HFFc6 (cell line): ENCODE results near the gene FAM13A. TPM values are rescaled to one million over a fixed set of nuclear protein-coding genes. Genes with fewer than 3 reads are reported as not detected.
A peak's percentile ranks its signal among the peaks of the same experiment; 100 is the strongest.
"Not testable (repeated sequence)": the region's sequence is repeated elsewhere in the genome, so short reads cannot be mapped to it uniquely, and the experiment has no call there.

Experiments
- DNase-seq: peaks from one replicate; pipeline ENCODE4 v3.0.0-alpha.2; 2018
- H3K27ac Mint-ChIP-seq: 2 replicates; pipeline ENCODE4 v1.8.0; 2020; ENCODE audit warnings: mild to moderate bottlenecking, mixed read lengths
- H3K27me3 Mint-ChIP-seq: 2 replicates; pipeline ENCODE4 v1.8.0; 2021; ENCODE audit warnings: mild to moderate bottlenecking, moderate library complexity, mixed read lengths; ENCODE audit not compliant: insufficient read depth
- H3K36me3 Mint-ChIP-seq: 2 replicates; pipeline ENCODE4 v1.8.0; 2021; ENCODE audit warnings: low read depth, mixed read lengths
- H3K4me1 Mint-ChIP-seq: 2 replicates; pipeline ENCODE4 v1.8.0; 2020; ENCODE audit warnings: low read depth, mixed read lengths
- H3K4me3 Mint-ChIP-seq: 2 replicates; pipeline ENCODE4 v1.8.0; 2020; ENCODE audit warnings: mild to moderate bottlenecking, moderate library complexity, mixed read lengths
- H3K9me3 Mint-ChIP-seq: 2 replicates; pipeline ENCODE4 v1.8.0; 2020; ENCODE audit warnings: mild to moderate bottlenecking, mixed read lengths
- CTCF ChIP-seq: fragments of 200-600 bp; sonication (generic); IDR thresholded peaks from 2 replicates; pipeline ENCODE4 v1.5.0; 2021; ENCODE audit warnings: antibody characterized with exemption, mild to moderate bottlenecking
- total RNA-seq, 6 experiments: library from RNA; stranded (reverse); fragmentation: NEBNext Ultra II Directional; extraction: Animal tissue kit (Norgen Biotek cat#: 25700); gene quantifications; 2 replicates in 1 of 6; 3 replicates in 5 of 6; pipeline ENCODE4 v1.2.3, GENCODE V29; 2021

Gene FAM13A
- total RNA-seq, 6 experiments from 2014 or later, result 8.0 to 11.2 (median 9.7) TPM

- H3K9me3 Mint-ChIP-seq, result peaks cover 26% of the 10 kb centered on the region
- peak; percentile 61 for DNase-seq
- H3K27ac Mint-ChIP-seq, result peak overlapping the region; percentile 62
- H3K4me1 Mint-ChIP-seq, result peaks cover 39% of the 10 kb centered on the region
- H3K27me3 Mint-ChIP-seq, result no peaks in the 10 kb centered on the region; the same call in 1 of the 2 replicates
- H3K36me3 Mint-ChIP-seq, result peaks cover 42% of the 10 kb centered on the region
- peak overlapping the region; percentile 31; the same call in 1 of the 2 replicates for H3K4me3 Mint-ChIP-seq
- no peak for TF ChIP-seq CTCF
Observed at GRCh38 chr4:88900432-88900831, 156.6 kb downstream of the FAM13A start.

GRCh38 chr4:88897752-88898151 lies 159.2 kb downstream of the FAM13A start:
- no peak overlapping the region for H3K4me3 Mint-ChIP-seq
- DNase-seq, result no peak
- no peak overlapping the region for H3K27ac Mint-ChIP-seq
- H3K27me3 Mint-ChIP-seq, result no peaks in the 10 kb centered on the region
- no peak for TF ChIP-seq CTCF
- peaks cover 45% of the 10 kb centered on the region for H3K4me1 Mint-ChIP-seq
- peaks cover 22% of the 10 kb centered on the region for H3K9me3 Mint-ChIP-seq
- peaks cover 23% of the 10 kb centered on the region for H3K36me3 Mint-ChIP-seq

- Mint-ChIP-seq H3K9me3 (peaks cover 16% of the 10 kb centered on the region), H3K36me3 (peaks cover 17% of the 10 kb centered on the region)
- peak; percentile 49 for DNase-seq
Observed at GRCh38 chr4:88897180-88897579, 159.8 kb downstream of the FAM13A start.

GRCh38 chr4:88893961-88894360 lies 163.0 kb downstream of the FAM13A start:
- Mint-ChIP-seq H3K4me1 (peaks cover 22% of the 10 kb centered on the region), H3K4me3 (no peak overlapping the region), H3K27ac (no peak overlapping the region), H3K9me3 (no peaks in the 10 kb centered on the region), H3K36me3 (no peaks in the 10 kb centered on the region), H3K27me3 (no peaks in the 10 kb centered on the region)
- DNase-seq, result no peak
- no peak for TF ChIP-seq CTCF

More at GRCh38 chr4:88897180-88897579, 159.8 kb downstream of the FAM13A start:
- no peak overlapping the region for H3K4me3 Mint-ChIP-seq
- peaks cover 45% of the 10 kb centered on the region for H3K4me1 Mint-ChIP-seq
- TF ChIP-seq CTCF, result no peak
- no peaks in the 10 kb centered on the region for H3K27me3 Mint-ChIP-seq
- H3K27ac Mint-ChIP-seq, result no peak overlapping the region; the same call in 1 of the 2 replicates

- no peak for DNase-seq
- peaks cover 18% of the 10 kb centered on the region for H3K4me1 Mint-ChIP-seq
- H3K27ac Mint-ChIP-seq, result no peak overlapping the region
- H3K27me3 Mint-ChIP-seq, result no peaks in the 10 kb centered on the region
- TF ChIP-seq CTCF, result no peak
- H3K4me3 Mint-ChIP-seq, result no peak overlapping the region
- no peaks in the 10 kb centered on the region for H3K36me3 Mint-ChIP-seq
- H3K9me3 Mint-ChIP-seq, result no peaks in the 10 kb centered on the region
Observed at GRCh38 chr4:88892646-88893045, 164.3 kb downstream of the FAM13A start.

- Mint-ChIP-seq H3K27me3 (no peaks in the 10 kb centered on the region), H3K27ac (no peak overlapping the region), H3K9me3 (no peaks in the 10 kb centered on the region), H3K4me3 (no peak overlapping the region), H3K36me3 (no peaks in the 10 kb centered on the region), H3K4me1 (peaks cover 7% of the 10 kb centered on the region)
- TF ChIP-seq CTCF, result no peak
- DNase-seq, result no peak
Observed at GRCh38 chr4:88891636-88892035, 165.3 kb downstream of the FAM13A start.

GRCh38 chr4:88887409-88887808 lies 169.6 kb downstream of the FAM13A start:
- not testable (repeated sequence) for H3K4me3 Mint-ChIP-seq, H3K27ac Mint-ChIP-seq, H3K36me3 Mint-ChIP-seq, DNase-seq, H3K4me1 Mint-ChIP-seq, H3K27me3 Mint-ChIP-seq, H3K9me3 Mint-ChIP-seq
